Measurements from ENCODE around the gene MAPK8IP2.

- no peak for TF ChIP-seq EZH2 (IDR thresholded peaks at IDR 0.05; ENCODE audit: borderline replicate concordance, low read length)
- no peak for TF ChIP-seq CTCF (conservative IDR thresholded peaks at IDR 0.05 in 1 of 2, IDR thresholded peaks at IDR 0.05 in 1 of 2; ENCODE audit: extremely low read depth in 1 of 2, insufficient read depth in 1 of 2, low read depth in 1 of 2, low read length in 2 of 2)
These were observed 20.8 kb downstream of the MAPK8IP2 start for GRCh38 chr22:50621356-50621880.

Data from mammary epithelial cell (primary cell).